Colonic mucosa (tissue), 4 donors: ENCODE data around the gene GNAI3. TPM values are rescaled to one million over a fixed set of nuclear protein-coding genes. Genes with fewer than 3 reads are reported as not detected.

Source experiments
- DNase-seq: peaks from one replicate; pipeline ENCODE4 v3.0.0-alpha.2; 2020
- H3K27ac ChIP-seq: fragments of 200-600 bp; one replicate; pipeline ENCODE4 v1.8.0; 2021
- H3K27me3 ChIP-seq: fragments of 200-600 bp; one replicate; pipeline ENCODE4 v1.8.0; 2021
- H3K36me3 ChIP-seq: fragments of 200-600 bp; one replicate; pipeline ENCODE4 v1.8.0; 2021
- H3K4me1 ChIP-seq: fragments of 200-600 bp; one replicate; pipeline ENCODE4 v1.8.0; 2021; ENCODE audit warnings: mild to moderate bottlenecking
- H3K4me3 ChIP-seq: fragments of 200-600 bp; one replicate; pipeline ENCODE4 v1.8.0; 2021
- H3K9ac ChIP-seq, 2 donors: one replicate each; pipeline ENCODE4 v1.7.0; 2013; ENCODE audit warnings: control low read depth in 2 of 2, low read depth in 2 of 2, low read length in 2 of 2
- H3K9me3 ChIP-seq: fragments of 200-600 bp; one replicate; pipeline ENCODE4 v1.8.0; 2021
- CTCF ChIP-seq: fragments of 200-600 bp; IDR thresholded peaks from one replicate; pipeline ENCODE4 v1.8.0; 2022; ENCODE audit warnings: antibody characterized with exemption, mild to moderate bottlenecking
- intact Hi-C: fragments of 100-400 bp; cut with DNase I; formaldehyde crosslinking; loops from one replicate; pipeline ENCODE4 v1.14.1; 2022
- total RNA-seq, 2 donors: library from RNA; stranded (reverse); fragmentation: NEBNext Ultra II Directional in 1 of 2; extraction: Animal tissue kit (Norgen Biotek cat#: 25700) in 1 of 2; gene quantifications; one replicate each; pipeline ENCODE4 v1.2.1, GENCODE V29; 2021
- donor health status: healthy.
- donor health status: DM: no; HTN: no; CAD: no.
- donor health status: DM: no; HTN: no; CAD: no.

GNAI3 gene
- total RNA-seq, 2 donors from 2014 or later, result 7.7 to 8.9 TPM

DNA sequence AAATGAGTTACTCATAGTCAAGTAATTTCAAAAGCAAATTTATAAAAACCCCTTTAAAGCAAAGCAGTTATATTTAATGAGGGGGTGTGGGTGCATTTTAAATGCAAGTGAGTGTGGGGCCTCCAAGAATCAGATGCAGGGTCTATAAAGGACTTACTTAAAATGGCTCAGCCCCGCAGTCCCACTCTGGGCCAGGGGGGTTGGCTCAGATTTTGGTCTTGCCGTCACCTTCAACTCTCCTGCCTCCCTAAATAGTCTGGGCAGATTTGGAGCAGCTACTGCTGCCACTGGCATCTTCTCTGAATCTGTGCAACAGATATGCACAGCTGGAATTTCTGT lies 87.4 kb downstream of the GNAI3 start:
- H3K4me1 ChIP-seq, result peaks cover 11% of the 10 kb centered on the region
- H3K27me3 ChIP-seq, result no peaks in the 10 kb centered on the region
- peak overlapping the region in 1 of 2 donors; percentile 46 for H3K9ac ChIP-seq
- no peak overlapping the region for H3K4me3 ChIP-seq
- H3K27ac ChIP-seq, result no peak overlapping the region
- DNase-seq, result no peak
- H3K9me3 ChIP-seq, result no peaks in the 10 kb centered on the region
- intact Hi-C loops, result loop anchor here (5.0 to 10.0 kb wide), 2 partner anchors 94 to 349 kb away; partner anchors contain the start of gene AHCYL1
- no peak for TF ChIP-seq CTCF
- H3K36me3 ChIP-seq, result no peaks in the 10 kb centered on the region

- H3K4me3 ChIP-seq, result no peak overlapping the region
- no peaks in the 10 kb centered on the region for H3K27me3 ChIP-seq
- H3K9ac ChIP-seq, result peak overlapping the region in 1 of 2 donors; percentile 46
- no peaks in the 10 kb centered on the region for H3K36me3 ChIP-seq
- DNase-seq, result no peak
- intact Hi-C loops, result loop anchor here (5.0 to 10.0 kb wide), 2 partner anchors 94 to 348 kb away; partner anchors contain the start of gene AHCYL1
- TF ChIP-seq CTCF, result no peak
- peaks cover 11% of the 10 kb centered on the region for H3K4me1 ChIP-seq
- no peak overlapping the region for H3K27ac ChIP-seq
- H3K9me3 ChIP-seq, result no peaks in the 10 kb centered on the region
Observed at GRCh38 chr1:109636201-109636952, 88.0 kb downstream of the GNAI3 start.

- H3K4me1 ChIP-seq, result peaks cover 11% of the 10 kb centered on the region
- H3K27ac ChIP-seq, result no peak overlapping the region
- no peak for DNase-seq
- no peaks in the 10 kb centered on the region for H3K27me3 ChIP-seq
- no peaks in the 10 kb centered on the region for H3K9me3 ChIP-seq
- H3K4me3 ChIP-seq, result no peak overlapping the region
- no peak for TF ChIP-seq CTCF
- H3K9ac ChIP-seq, result no peak overlapping the region
- intact Hi-C loops, result loop anchor here (5.0 to 10.0 kb wide), 2 partner anchors 95 to 347 kb away; partner anchors contain the start of gene AHCYL1
- no peaks in the 10 kb centered on the region for H3K36me3 ChIP-seq
Observed at GRCh38 chr1:109637446-109637845, 89.0 kb downstream of the GNAI3 start.

GRCh38 chr1:109639063-109639840 lies 90.8 kb downstream of the GNAI3 start:
- Histone ChIP-seq H3K36me3 (no peaks in the 10 kb centered on the region), H3K27ac (no peak overlapping the region), H3K9ac (no peak overlapping the region), H3K4me1 (peaks cover 4% of the 10 kb centered on the region), H3K9me3 (no peaks in the 10 kb centered on the region), H3K27me3 (no peaks in the 10 kb centered on the region), H3K4me3 (no peak overlapping the region)
- no peak for TF ChIP-seq CTCF
- no peak for DNase-seq
- intact Hi-C loops, result loop anchor here (5.0 to 10.0 kb wide), 2 partner anchors 97 to 346 kb away; partner anchors contain the start of gene AHCYL1

GRCh38 chr1:109639841-109640184 lies 91.4 kb downstream of the GNAI3 start:
- no peak for TF ChIP-seq CTCF
- no peak overlapping the region for H3K9ac ChIP-seq
- no peak overlapping the region for H3K4me3 ChIP-seq
- intact Hi-C loops, result loop anchor here (5.0 to 10.0 kb wide), 2 partner anchors 98 to 345 kb away; partner anchors contain the start of gene AHCYL1
- H3K9me3 ChIP-seq, result no peaks in the 10 kb centered on the region
- H3K27me3 ChIP-seq, result no peaks in the 10 kb centered on the region
- H3K36me3 ChIP-seq, result no peaks in the 10 kb centered on the region
- peaks cover 4% of the 10 kb centered on the region for H3K4me1 ChIP-seq
- no peak for DNase-seq
- H3K27ac ChIP-seq, result no peak overlapping the region
